NCI-H2227 (cell line): ENCODE data around the gene ZNF670.
A peak's percentile ranks its signal among the peaks of the same experiment; 100 is the strongest.
"Not testable (repeated sequence)": the region's sequence is repeated elsewhere in the genome, so short reads cannot be mapped to it uniquely, and the experiment has no call there.

ENCODE experiments used
- DNase-seq: peaks from one replicate; lab custom pipeline; 2025; ENCODE audit not compliant: unreplicated experiment; lab: John Stamatoyannopoulos, UW

The ZNF670 gene

DNA sequence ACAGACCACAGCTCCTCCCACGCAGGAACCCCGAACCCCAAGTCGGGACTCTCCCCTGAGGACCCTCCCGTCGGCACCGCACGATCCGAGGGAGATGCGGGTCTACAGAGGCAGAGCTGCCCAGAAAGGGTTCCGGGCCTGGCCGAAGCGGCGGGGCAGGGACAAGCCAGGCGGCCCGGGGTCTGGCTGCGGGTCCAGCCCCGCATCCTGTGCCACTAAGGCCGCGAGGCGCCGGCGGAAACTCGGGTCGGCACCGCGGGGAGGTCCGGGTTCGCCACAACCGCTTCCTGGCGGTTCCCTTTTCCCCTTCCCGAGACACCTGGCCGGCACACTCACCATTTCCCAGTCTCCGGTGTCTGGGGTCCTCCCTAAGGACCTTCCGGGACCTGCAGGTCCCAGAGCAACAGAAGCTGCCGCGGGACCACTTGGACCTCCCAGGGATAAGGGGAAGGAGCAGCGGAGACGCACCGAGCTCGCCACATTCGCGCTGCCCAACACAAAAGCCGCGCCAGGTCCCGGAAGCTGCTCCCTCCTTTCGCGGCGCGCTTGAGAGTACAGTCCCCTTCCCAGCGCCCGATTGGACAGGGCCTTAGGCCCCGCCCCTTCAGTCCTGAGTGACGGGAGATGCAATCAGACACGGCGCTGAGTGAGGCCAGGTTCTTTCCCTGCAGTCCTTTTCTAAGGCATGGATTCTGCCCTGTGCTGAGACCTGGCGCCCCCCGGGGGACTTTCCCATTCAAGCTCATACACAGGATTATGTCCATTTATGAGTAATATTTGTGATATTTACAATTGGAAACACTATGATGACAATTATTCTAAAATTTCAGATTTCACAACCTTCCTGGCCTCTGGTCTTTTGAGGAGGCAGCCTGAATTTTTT is at the start of gene ZNF670:
TSS of gene ZNF670 (minus strand) at position 554 of the 883 bp plus-strand sequence. CDS start at position 339, 215 bp downstream.
- peak; percentile 98 for DNase-seq

DNA sequence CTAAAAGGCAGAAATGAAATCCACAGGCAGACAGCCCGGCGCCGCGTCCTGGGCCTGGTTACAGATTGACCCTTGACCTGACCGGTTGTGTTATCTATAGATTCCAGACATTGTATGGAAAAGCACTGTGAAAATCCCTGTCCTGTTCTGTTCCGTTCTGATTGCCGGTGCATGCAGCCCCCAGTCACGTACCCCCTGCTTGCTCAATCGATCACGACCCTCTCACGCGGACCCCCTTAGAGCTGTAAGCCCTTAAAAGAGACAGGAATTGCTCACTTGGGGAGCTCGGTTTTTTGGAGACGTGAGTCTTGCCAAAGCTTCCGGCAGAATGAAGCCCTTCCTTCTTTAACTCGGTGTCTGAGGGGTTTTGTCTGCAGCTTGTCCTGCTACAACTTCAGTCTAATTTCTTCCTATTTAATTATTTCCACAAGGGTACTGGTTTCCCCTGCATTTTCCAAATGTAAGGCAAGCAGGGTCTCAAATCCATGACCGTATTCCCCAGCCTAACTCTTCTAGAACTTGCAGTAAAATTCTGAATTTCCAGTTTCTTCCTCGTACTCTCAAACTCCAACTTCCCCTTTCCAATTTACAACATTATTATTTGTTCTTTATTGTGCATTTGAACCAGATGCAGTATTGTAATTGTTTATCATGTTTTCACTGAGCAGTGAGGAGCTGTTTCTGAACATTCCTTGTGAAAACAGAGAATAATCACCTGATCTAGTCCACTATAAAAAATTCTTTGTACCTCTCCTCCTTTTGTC is 49.1 kb upstream of the ZNF670 start:
- DNase-seq = not testable (repeated sequence)

DNA sequence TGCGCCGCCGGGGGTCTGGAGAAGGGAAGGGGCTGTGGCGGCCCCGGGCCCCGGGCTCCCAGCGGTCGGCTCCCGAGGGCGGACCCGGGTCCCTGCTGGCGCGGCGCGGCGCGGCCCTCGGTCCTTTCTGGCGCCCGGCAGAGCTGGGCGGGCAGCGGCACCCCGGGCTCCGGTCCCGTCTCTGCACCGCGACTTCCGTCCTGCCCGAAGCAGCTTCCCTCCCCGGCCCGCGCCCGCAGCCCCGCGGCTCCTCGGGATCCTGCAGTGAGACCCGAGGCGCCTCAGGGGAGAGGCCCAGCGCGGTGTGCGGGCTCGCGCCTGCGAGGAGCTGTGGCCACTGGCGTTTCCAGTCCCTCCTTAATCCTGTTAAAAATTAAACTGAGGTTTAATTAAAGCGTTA is 48.0 kb upstream of the ZNF670 start:
- DNase-seq = not testable (repeated sequence)

DNA sequence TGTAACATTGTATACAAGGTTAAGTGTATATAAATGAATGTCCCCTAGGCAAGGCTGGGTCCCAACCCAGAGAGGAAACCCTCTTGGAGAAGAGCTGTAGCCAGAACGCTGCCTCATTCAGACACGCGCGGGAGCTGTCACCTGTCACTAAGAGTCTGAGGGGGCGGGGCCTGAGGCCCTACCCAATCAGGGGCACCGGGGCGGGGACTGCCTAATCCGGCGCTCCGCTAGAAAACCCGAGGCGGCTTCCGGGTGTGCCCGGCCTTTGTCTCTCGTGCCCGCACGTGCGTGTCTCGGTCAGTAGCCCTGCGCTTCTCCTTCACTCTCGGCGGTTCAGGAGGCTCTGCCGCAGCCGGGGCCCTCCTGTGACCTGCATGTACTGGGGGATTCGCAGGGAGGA is 47.6 kb upstream of the ZNF670 start:
- not testable (repeated sequence) for DNase-seq

DNA sequence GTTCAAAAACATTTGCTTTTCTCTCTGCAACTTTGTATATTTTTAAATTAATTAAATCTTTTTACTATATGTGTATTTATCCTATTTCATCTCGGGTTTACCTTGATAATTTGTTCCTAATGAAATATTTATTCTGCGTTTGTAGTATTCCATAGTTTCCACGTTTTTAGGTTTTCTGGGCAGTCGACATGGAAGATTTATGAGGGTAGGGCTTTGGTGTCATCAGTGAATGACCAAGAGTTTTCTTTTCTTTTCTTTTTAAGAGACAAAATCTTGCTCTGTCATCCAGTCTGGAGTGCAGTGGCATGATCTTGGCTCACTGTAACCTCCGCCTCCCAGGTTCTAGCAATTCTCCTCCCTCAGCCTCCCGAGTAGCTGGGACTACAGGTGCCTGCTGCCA is 42.8 kb upstream of the ZNF670 start:
- no peak for DNase-seq

DNA sequence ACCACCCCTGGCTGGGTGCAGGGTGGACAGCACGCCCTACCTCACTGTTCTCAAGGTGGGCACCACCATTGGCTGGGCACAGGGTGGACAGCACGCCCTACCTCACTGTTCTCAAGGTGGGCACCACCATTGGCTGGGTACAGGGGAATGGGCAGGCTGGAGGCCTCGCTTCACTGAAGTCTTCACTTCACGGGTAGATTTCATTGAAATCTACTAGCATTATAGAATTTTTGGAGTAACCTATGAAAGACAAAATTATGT is 41.7 kb upstream of the ZNF670 start:
- not testable (repeated sequence) for DNase-seq

DNA sequence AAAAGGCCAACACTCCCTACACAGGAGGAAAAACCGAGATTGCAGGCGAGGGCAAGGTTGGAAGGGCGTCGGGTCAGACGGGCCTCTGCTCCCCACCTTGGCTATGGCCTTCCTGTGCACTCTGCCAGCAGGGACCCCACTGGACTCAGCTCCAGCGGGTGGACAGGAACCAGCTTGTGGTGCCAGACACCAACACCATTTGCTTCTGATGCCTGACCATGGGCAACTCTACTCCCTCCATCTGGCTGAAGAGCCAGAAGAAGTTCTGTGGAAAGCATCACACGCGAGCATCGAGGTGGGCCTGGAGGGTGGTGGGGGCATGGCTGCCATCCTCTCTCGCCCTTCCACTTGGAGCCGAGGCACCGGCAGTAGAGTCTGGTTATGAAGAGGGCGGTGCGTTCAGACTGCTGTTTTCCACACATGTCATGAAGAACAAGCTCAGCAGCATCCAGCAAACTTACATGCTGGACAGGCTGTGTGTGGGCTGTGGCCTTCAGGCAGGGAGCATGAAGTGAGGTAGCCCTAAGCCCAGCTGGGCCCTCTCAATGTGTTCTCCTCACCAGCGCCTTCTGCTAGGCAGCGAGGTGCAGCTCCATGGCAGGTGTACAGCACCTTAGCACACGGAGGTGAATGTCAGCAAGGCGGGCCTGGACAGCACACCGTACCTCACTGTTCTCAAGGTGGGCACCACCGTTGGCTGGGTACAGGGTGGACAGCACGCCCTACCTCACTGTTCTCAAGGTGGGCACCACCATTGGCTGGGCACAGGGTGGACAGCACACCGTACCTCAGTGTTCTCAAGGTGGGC is 41.2 kb upstream of the ZNF670 start:
- DNase-seq = no peak

DNA sequence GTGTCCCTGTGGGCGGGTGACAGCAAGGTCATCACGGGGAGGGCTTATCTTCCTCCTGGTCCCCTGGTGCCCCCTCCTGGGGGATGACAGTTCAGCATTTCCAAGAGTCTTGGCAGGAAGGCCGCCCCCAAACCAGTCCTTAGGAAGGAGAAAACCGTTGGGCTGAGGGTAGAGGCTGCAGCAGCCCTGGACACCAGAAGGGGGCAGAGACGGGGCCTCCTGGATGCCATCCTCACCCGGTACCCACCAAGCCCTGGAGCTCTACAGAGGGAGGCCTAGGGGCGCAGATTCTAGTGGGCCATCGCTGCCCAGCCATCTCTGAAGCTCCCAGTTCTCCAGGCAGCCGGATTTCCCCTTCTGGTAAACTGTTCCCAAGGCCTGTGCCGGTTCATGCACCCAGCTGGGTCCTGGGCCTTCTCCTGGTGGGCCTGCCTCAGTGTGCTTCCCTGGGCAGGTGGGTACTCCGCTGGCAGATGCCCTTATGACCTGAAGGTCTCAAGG is 40.4 kb upstream of the ZNF670 start:
- peak; percentile 39 for DNase-seq

DNA sequence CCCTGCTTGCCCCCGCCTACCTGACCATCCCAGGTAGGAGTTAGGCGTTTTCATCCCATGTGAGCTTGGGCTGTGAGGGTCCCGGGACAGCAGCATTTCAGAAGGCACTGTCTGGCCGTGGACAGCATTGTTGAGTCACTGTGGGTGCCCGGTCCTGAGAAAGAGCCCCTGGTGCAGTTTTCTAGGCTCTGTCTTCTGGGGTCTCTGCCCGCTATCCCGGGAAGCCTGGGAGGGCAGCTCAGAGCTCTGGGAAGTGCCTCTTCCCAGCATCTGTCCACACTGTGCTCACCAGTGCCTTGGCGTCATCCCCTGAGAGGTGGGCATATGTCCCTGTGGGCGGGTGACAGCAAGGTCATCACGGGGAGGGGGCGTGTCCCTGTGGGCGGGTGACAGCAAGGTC is 36.9 kb upstream of the ZNF670 start:
- DNase-seq = no peak

DNA sequence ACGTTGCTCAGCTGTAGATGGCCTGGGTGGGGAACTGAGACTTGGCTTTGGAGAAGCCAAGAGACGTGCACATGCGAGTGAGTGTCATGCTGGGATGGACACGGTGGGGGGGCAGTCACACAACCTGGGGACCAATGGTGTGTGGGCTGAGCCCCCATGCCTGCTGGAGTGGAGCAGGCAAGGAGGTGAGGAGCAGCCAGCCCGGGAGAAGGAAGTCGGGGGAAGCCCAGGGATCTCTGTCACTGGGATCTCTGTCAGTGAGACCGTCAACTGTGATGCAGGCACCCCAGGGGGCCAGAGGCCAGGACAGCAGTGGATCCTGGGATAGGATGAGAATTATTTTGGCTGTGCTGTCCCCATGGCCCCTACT is 36.5 kb upstream of the ZNF670 start:
- no peak for DNase-seq

DNA sequence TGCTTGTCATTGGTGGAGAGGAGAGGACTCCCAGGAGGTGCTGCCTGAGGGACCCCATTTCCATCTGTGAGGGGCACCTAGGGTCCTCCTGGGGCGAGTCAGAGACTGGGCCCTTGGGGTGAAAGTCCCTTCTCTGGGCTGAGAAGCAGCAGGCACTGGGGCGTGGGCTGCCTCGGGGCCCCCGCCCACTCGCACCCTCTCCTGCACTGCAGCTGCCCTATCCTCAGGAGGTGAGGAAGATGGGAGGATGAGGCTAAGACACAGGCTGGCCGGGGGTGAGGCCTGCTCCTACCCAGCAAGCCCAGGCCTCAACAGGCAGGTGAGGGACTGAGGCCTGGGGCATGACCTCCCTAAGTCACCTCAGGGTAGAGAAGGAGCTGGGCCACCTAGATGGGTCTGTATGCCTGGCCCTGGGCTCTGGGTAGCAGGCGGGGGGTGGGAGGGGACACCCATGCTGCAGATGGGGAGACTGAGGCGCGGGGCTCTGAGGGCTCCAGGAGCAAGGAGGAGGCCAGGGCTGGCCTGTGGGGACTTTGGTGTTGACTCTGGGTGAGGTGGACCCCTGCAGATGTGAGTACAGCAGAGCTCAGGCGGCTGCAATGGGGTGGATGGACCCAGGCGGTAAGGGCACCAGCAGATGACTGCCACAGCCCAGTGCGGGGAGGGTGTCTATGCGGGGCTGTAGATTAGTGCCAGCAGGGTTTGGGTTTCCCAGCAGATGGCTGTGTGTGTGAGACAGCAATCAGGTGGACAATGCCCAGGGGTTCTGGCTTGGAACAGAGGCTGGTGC is 35.9 kb upstream of the ZNF670 start:
- no peak for DNase-seq

DNA sequence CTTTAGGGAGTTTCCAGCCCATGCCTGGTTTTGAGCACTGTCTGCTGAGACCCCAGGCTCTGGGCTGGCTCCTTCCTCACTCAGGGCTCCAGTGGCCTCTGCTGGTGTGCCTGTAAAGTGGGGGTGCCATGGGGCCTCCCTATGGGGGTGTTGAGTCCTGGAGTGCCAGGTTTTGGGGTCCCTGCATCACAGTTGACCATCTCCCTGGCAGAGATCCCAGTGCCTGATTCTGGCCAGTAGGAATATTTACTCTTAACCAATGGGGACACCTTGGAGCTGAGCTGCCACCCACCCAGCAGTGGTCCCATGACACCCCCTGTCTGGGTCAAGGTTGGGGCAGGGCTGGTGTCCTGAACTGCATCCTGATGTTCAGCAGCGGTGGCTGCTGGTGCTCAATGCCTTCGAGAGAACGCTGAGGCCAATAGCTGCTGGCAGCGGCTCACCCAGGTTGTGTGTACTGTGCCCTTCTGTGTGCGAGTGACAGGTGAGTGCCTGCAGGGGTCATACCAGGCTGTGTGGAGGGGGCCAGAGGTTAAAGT is 35.2 kb upstream of the ZNF670 start:
- DNase-seq = no peak

DNA sequence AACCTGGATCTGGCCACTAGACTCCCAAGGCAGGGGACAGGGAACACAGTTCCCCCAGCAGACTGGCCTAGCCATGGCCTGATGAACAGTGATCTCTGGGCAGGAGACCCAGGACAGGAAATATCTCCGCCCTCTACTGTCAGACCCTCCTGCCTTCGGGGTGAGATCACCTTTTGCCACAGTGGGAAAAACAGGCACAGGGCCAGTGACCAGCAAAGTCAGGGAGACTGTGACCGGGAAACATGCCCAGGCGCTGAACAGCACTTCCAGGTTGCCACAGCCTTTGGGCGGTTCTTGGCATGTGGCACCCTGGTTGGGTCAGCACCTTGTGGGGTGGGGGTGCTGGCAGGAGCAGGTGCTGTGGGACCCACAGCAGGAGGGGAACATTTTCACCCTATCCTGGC is 34.5 kb upstream of the ZNF670 start:
- no peak for DNase-seq

DNA sequence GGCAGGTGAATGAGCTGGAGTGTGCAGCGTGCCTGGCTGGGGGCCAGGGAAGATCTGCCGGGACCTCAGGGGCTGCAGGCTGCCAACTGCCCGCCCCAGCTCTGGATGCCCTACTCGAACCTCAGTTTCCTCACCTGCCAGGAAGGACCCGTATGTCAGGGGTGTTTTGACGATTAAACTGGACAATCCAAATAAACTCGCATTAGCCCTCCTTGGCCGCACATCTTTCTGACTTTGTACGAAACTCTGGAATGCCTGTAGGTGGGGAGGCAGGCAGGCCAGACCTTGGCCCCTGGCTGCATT is 33.8 kb upstream of the ZNF670 start:
- DNase-seq = no peak

DNA sequence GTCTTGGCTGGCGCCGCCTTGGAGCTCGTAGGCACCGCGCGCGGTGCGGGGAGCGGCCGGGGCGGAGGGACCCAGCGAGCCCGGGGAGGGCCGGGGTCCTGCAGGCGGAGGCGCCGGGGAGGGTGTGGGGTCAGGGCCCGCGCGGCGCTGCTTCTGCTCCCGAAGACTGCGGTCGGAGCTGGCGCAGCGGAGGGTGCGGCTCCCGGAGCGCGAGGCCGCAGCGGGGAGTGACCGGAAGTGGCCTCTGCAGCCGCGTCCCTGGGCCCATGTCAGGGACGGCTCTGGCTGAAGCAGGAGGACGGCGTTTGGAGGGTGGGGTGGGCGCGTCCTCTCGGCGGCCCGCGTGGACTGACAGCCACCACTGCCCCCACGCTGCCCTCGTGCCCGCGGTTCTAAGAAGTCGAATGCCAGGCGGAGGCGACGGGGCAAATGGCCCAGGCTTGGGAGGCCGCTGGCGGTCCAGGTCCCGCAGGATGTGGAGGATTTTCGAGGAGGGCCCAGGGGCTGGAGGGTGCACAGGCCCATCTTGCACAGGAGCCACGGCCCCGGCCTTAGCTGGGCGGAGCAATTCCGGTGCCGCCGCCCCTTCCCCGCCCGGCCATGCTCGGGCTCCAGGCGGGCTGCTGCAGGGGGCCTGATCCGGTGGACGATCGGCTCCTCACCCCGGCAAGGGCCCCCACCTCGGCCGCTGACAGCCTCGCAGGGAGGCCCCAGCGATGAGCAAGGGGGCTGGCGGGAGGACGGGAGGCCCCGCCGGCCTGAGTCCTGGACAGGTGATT is 33.3 kb upstream of the ZNF670 start:
- peak; percentile 51 for DNase-seq

DNA sequence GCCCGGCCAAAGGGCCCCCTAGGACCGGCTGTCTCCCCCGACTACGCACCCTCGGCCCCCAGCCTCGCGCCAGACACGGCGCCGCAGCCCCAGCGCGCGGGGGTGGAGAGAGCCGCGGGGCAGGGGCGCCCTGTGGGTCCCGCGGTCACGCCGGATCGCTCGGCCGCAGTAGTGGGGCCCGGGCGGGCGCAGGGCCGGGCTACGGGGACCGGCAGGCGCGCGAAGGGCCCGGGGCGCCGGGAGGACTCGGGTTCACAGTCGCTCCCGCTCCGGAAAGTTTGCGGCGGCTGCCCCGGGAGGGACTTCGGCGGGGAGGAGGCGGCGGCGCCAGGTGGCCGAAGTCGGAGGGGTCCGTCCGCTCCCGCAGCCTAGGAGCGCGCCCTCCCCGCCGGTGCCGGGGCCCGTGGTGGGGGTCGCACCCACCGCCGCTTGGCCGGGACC is 32.7 kb upstream of the ZNF670 start:
- DNase-seq = no peak

DNA sequence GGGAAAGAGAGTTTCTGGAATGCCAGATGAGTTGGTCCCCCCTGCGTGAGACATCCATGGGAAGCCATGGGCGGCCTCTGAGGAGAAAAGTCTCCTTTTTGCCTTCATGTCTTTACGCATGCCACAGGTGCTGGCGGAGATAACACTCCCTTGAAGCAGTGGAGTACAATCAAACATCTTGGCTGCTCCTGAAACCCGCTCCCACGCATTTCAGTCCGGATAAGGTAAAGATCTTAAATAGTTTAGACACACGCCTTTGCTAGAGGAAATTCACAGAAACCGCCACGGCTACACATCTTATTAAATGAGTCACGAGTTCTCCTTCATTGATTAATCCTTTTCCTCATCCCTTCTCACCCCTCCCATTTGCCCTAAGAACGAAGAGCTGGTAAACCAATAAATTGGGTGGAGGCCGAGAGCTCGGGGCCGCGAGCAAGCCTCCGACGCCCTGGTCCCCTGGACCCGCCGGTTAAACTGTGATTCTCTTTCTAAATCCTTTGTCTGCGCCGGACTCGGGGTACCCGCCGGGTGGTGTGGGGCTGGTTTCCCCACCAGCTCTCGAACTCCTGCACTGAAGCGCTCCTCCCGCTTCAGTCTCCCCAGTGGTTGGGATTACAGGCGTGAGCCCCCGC is 32.1 kb upstream of the ZNF670 start:
- DNase-seq = no peak

DNA sequence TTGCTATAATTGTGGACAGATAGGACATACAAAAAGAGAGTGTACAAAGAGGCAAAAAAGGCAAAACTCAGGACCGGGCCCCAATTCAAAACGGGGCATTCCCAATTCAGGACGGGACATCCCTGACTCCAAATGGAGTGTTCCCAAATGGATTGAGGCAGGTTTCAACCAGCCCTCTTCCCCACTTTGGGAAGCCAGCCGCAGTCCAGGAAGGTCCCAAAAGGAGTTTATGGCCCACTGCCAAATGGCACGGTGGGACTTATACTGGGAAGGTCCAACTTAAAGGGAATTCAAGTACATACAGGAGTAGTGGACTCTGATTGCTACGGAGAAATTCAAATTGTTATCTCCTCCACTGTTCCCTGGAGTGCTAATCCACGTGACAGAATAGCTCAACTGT is 29.1 kb upstream of the ZNF670 start:
- DNase-seq = no peak

DNA sequence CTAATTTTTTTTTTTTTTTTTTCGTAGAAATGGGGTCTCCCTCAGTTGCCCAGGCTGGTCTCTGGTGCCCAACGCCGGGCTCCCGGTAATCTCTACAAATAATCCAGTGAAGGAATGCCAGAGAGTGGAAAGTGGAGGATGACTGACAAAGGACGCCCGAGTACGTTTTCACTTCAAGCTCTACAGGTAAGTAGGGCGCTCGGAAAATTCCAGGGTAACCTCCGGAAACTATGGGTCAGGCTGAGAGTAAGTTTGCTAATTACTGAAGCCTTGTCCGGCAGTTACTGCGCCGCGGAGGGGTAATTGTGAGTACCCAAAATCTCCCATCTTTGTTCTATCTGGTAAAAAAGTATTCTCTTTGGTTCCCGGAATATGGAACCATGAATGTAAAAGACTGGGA is 27.4 kb upstream of the ZNF670 start:
- no peak for DNase-seq
